Endothelial cell (in vitro differentiated cells): Measurements from ENCODE around the gene TDRD7. TPM values are rescaled to one million over a fixed set of nuclear protein-coding genes. Genes with fewer than 3 reads are reported as not detected.
A peak's percentile ranks its signal among the peaks of the same experiment; 100 is the strongest.

ENCODE experiments used
- DNase-seq: peaks from one replicate; pipeline ENCODE4 v3.0.0; 2021; ENCODE audit warnings: low spot score
- H3K27ac Mint-ChIP-seq: one replicate; pipeline ENCODE4 v1.8.0; 2021; ENCODE audit warnings: mixed read lengths, inconsistent platforms; ENCODE audit not compliant: unreplicated experiment
- H3K27me3 Mint-ChIP-seq: one replicate; pipeline ENCODE4 v1.8.0; 2021; ENCODE audit warnings: mild to moderate bottlenecking, moderate library complexity, mixed read lengths, inconsistent platforms; ENCODE audit not compliant: unreplicated experiment
- H3K36me3 Mint-ChIP-seq: one replicate; pipeline ENCODE4 v1.8.0; 2021; ENCODE audit warnings: mild to moderate bottlenecking, low read depth, mixed read lengths, inconsistent platforms; ENCODE audit not compliant: unreplicated experiment
- H3K4me1 Mint-ChIP-seq: one replicate; pipeline ENCODE4 v1.8.0; 2021; ENCODE audit warnings: mild to moderate bottlenecking, mixed read lengths, inconsistent platforms; ENCODE audit not compliant: unreplicated experiment
- H3K4me3 Mint-ChIP-seq: one replicate; pipeline ENCODE4 v1.8.0; 2021; ENCODE audit warnings: mild to moderate bottlenecking, mixed read lengths, inconsistent platforms; ENCODE audit not compliant: unreplicated experiment
- H3K9me3 Mint-ChIP-seq: one replicate; pipeline ENCODE4 v1.8.0; 2021; ENCODE audit warnings: mixed read lengths, inconsistent platforms; ENCODE audit not compliant: unreplicated experiment
- CTCF ChIP-seq: fragments of 200-600 bp; sonication (generic); IDR thresholded peaks from one replicate; pipeline ENCODE4 v1.5.0; 2021; ENCODE audit warnings: antibody characterized with exemption; ENCODE audit not compliant: unreplicated experiment
- long read RNA-seq: library from polyadenylated mRNA; unstranded; transcript quantifications from one replicate; pipeline ENCODE4 v2.0.0, GENCODE V29; 2020; ENCODE audit not compliant: unreplicated experiment
- total RNA-seq: library from RNA; stranded (reverse); fragmentation: NEBNext Ultra II Directional; extraction: Animal tissue kit (Norgen Biotek cat#: 25700); gene quantifications from one replicate; pipeline ENCODE4 v1.2.1, GENCODE V29; 2021; ENCODE audit not compliant: unreplicated experiment

The TDRD7 gene, protein sequence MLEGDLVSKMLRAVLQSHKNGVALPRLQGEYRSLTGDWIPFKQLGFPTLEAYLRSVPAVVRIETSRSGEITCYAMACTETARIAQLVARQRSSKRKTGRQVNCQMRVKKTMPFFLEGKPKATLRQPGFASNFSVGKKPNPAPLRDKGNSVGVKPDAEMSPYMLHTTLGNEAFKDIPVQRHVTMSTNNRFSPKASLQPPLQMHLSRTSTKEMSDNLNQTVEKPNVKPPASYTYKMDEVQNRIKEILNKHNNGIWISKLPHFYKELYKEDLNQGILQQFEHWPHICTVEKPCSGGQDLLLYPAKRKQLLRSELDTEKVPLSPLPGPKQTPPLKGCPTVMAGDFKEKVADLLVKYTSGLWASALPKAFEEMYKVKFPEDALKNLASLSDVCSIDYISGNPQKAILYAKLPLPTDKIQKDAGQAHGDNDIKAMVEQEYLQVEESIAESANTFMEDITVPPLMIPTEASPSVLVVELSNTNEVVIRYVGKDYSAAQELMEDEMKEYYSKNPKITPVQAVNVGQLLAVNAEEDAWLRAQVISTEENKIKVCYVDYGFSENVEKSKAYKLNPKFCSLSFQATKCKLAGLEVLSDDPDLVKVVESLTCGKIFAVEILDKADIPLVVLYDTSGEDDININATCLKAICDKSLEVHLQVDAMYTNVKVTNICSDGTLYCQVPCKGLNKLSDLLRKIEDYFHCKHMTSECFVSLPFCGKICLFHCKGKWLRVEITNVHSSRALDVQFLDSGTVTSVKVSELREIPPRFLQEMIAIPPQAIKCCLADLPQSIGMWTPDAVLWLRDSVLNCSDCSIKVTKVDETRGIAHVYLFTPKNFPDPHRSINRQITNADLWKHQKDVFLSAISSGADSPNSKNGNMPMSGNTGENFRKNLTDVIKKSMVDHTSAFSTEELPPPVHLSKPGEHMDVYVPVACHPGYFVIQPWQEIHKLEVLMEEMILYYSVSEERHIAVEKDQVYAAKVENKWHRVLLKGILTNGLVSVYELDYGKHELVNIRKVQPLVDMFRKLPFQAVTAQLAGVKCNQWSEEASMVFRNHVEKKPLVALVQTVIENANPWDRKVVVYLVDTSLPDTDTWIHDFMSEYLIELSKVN
- total RNA-seq: 17.5 TPM
- long read RNA-seq, partial matches to known transcripts: 1 of 3 reads
- long read RNA-seq, other reads (novel, unspliced or antisense): 1 of 3 reads

DNA sequence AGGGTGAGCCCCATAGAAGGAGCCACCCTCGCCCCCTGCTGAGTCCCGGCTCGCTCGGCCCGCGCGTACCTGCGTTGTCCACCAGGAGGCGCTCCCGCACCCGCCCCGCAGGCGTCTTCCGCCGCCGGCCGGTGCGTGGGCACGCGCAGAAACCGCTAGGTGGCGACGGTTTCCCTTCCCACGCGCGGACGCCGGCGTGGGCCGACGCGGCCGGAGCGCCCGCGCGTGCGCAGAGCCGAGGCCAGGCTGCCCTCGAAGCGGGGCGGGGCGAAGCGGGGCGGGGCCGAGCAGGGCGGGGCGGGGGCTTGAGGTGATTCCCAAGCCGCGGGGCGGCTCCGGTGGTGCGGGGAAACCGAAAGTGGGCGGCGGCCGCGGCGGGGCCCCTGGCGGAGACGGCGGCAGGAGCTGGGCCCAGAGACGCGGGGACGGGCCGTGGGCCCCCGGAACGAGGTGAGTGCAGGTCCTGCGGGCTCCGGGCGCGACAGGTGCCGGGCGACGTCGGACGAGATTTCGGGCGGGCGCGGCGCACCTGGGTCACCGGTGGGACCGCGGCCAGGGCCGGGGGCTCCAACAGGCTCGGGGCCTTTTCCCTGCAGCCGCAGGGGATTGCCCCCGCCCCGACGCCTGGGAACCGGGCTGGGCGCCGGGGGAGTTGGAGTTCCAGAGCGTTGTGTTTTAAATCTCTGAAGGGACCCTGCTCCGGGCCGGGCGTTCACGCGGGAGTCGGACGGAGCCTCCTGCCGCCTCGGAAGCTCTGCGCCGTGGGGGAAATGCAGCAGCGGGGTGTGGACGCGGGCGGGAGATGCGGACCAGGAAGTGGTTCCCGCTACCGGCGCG lies at the start of gene TDRD7:
Gene TDRD7 (plus strand): TSS at position 308 of the 837 bp plus-strand sequence. CDS start 16,370 bp downstream, outside the sequence.
- Mint-ChIP-seq H3K4me1 (peaks cover 16% of the 10 kb centered on the region), H3K9me3 (no peaks in the 10 kb centered on the region), H3K27me3 (no peaks in the 10 kb centered on the region), H3K27ac (peak within 1 kb of the TSS; percentile 25), H3K36me3 (peaks cover 4% of the 10 kb centered on the region), H3K4me3 (peak within 1 kb of the TSS; percentile 93)
- peak; percentile 89 for DNase-seq
- TF ChIP-seq CTCF: peak; percentile 100

DNA sequence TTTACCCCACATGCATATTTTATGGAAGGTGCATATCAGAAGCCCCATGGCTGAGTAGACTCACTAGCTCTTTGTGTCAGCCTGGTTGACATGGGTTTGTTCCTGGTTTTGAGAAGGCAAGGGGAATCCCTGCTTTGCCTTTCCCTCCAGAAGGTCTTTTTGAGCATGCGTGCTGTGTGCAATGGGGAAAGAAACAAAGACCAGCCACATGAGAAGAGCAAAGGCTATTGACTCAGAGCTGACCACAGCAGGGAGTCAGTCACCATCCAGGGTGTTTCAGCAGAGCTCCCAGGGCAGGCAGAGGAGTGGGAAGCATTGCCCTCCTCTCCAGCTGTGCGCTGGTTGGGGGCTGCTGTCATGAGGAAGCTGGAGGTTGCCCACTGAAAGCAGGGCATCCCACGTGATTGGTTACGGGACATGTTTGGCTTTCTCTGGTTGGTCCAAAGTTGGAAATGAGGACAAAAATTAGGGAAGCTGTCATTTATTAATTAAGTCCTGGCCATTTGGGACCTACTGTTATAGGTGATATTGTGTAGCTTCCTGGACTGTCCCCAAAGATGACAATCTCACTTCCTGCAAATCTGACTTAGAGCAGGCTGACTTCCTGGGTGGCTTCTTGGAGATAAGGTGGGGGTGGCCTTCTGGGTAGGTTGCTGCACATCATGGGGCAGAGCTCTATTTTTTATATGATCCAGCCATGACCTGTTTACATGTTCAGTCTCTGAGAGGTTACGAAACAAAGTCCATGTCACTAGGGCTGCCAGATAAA lies 48.9 kb upstream of the TDRD7 start:
- no peak for TF ChIP-seq CTCF
- Mint-ChIP-seq H3K4me1 (peaks cover 2% of the 10 kb centered on the region), H3K4me3 (no peak overlapping the region), H3K36me3 (peaks cover 21% of the 10 kb centered on the region), H3K9me3 (no peaks in the 10 kb centered on the region), H3K27me3 (peaks cover 2% of the 10 kb centered on the region), H3K27ac (no peak overlapping the region)
- no peak for DNase-seq

DNA sequence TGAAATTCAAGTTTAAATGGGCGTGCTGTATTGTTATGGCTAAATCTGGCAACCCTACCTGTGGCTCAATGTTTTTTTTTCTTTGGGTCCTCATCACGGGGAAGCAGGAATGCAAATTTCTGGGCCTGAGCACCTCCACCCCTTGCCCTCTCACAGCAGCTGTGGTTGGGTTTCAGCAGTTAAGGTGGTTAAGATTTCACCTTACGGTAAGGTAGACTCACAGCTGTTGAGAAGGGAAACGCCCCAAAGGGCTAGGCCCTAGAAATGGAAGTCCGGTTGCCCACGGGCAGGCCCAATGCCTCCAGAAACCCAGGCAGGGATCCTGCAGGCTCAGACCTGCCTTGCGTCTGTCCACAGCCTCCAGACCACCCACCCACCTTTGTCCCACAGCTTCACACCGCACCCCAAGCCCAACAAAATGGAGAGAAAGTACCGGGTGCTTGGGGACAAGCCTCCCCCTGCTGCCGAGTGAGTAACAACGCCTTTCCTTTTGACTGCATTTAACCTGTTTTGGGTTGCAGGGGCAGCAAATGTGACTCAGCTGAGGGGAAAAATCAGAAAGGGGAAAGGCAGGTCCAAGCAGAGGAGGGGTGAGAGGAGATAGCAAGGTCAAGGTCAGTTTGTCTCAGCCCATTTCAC lies 48.1 kb upstream of the TDRD7 start:
- no peaks in the 10 kb centered on the region for H3K9me3 Mint-ChIP-seq
- no peaks in the 10 kb centered on the region for H3K27me3 Mint-ChIP-seq
- H3K4me1 Mint-ChIP-seq: peaks cover 2% of the 10 kb centered on the region
- H3K36me3 Mint-ChIP-seq: peaks cover 22% of the 10 kb centered on the region
- no peak for TF ChIP-seq CTCF
- H3K4me3 Mint-ChIP-seq: peak overlapping the region; percentile 15
- no peak overlapping the region for H3K27ac Mint-ChIP-seq
- no peak for DNase-seq
